ENCODE results near the gene PLEKHA5. TPM values are rescaled to one million over a fixed set of nuclear protein-coding genes. Genes with fewer than 3 reads are reported as not detected.

PLEKHA5 gene
- total RNA-seq, 1 donor from 2014 or later: 32.3 TPM

- H3K4me1 Mint-ChIP-seq (ENCODE audit: unreplicated experiment): peaks cover 26% of the 10 kb centered on the region
- H3K4me3 Mint-ChIP-seq (ENCODE audit: unreplicated experiment): no peak overlapping the region
- no peaks in the 10 kb centered on the region for H3K27me3 Mint-ChIP-seq (ENCODE audit: unreplicated experiment)
Observed at GRCh38 chr12:19194963-19195362, 65.4 kb downstream of the PLEKHA5 start.

GRCh38 chr12:19196959-19197630 is 67.6 kb downstream of the PLEKHA5 start:
- H3K9me3 Mint-ChIP-seq (ENCODE audit: unreplicated experiment): no peaks in the 10 kb centered on the region
- no peak overlapping the region for H3K27ac Mint-ChIP-seq (ENCODE audit: unreplicated experiment)
- no peaks in the 10 kb centered on the region for H3K27me3 Mint-ChIP-seq (ENCODE audit: unreplicated experiment)
- DNase-seq (ENCODE audit: extremely low spot score, unreplicated experiment): no peak
- no peak for TF ChIP-seq CTCF (IDR thresholded peaks at IDR 0.05)
- no peak overlapping the region for H3K4me3 Mint-ChIP-seq (ENCODE audit: unreplicated experiment)
- H3K4me1 Mint-ChIP-seq (ENCODE audit: unreplicated experiment): peaks cover 18% of the 10 kb centered on the region
- peaks cover 1% of the 10 kb centered on the region for H3K36me3 Mint-ChIP-seq (ENCODE audit: unreplicated experiment)

More at GRCh38 chr12:19194963-19195362, 65.4 kb downstream of the PLEKHA5 start:
- no peaks in the 10 kb centered on the region for H3K9me3 Mint-ChIP-seq (ENCODE audit: unreplicated experiment)
- no peak for TF ChIP-seq CTCF (IDR thresholded peaks at IDR 0.05)
- H3K36me3 Mint-ChIP-seq (ENCODE audit: unreplicated experiment): no peaks in the 10 kb centered on the region
- no peak overlapping the region for H3K27ac Mint-ChIP-seq (ENCODE audit: unreplicated experiment)
- DNase-seq (ENCODE audit: extremely low spot score, unreplicated experiment): no peak

GRCh38 chr12:19198272-19198671 is 68.7 kb downstream of the PLEKHA5 start:
- Mint-ChIP-seq H3K36me3 (ENCODE audit: unreplicated experiment) (peaks cover 1% of the 10 kb centered on the region), H3K4me3 (ENCODE audit: unreplicated experiment) (no peak overlapping the region), H3K9me3 (ENCODE audit: unreplicated experiment) (no peaks in the 10 kb centered on the region), H3K27ac (ENCODE audit: unreplicated experiment) (no peak overlapping the region), H3K27me3 (ENCODE audit: unreplicated experiment) (no peaks in the 10 kb centered on the region), H3K4me1 (ENCODE audit: unreplicated experiment) (peaks cover 18% of the 10 kb centered on the region)
- DNase-seq (ENCODE audit: extremely low spot score, unreplicated experiment): no peak
- TF ChIP-seq CTCF (IDR thresholded peaks at IDR 0.05): no peak

GRCh38 chr12:19199332-19199731 is 69.8 kb downstream of the PLEKHA5 start:
- Mint-ChIP-seq H3K4me1 (ENCODE audit: unreplicated experiment) (peaks cover 18% of the 10 kb centered on the region), H3K27ac (ENCODE audit: unreplicated experiment) (no peak overlapping the region), H3K36me3 (ENCODE audit: unreplicated experiment) (peaks cover 1% of the 10 kb centered on the region), H3K27me3 (ENCODE audit: unreplicated experiment) (no peaks in the 10 kb centered on the region), H3K9me3 (ENCODE audit: unreplicated experiment) (no peaks in the 10 kb centered on the region), H3K4me3 (ENCODE audit: unreplicated experiment) (no peak overlapping the region)
- TF ChIP-seq CTCF (IDR thresholded peaks at IDR 0.05): no peak
- DNase-seq (ENCODE audit: extremely low spot score, unreplicated experiment): no peak

GRCh38 chr12:19200261-19200660 is 70.7 kb downstream of the PLEKHA5 start:
- no peak for TF ChIP-seq CTCF (IDR thresholded peaks at IDR 0.05)
- Mint-ChIP-seq H3K9me3 (ENCODE audit: unreplicated experiment) (no peaks in the 10 kb centered on the region), H3K4me3 (ENCODE audit: unreplicated experiment) (no peak overlapping the region), H3K27ac (ENCODE audit: unreplicated experiment) (no peak overlapping the region), H3K36me3 (ENCODE audit: unreplicated experiment) (peaks cover 1% of the 10 kb centered on the region), H3K27me3 (ENCODE audit: unreplicated experiment) (no peaks in the 10 kb centered on the region), H3K4me1 (ENCODE audit: unreplicated experiment) (peaks cover 18% of the 10 kb centered on the region)
- DNase-seq (ENCODE audit: extremely low spot score, unreplicated experiment): no peak

Data from osteocyte (in vitro differentiated cells).